NCI-H69 (cell line): Measurements from ENCODE around the gene TBXA2R.
A peak's percentile ranks its signal among the peaks of the same experiment; 100 is the strongest.
"Not testable (repeated sequence)": the region's sequence is repeated elsewhere in the genome, so short reads cannot be mapped to it uniquely, and the experiment has no call there.

Experiments used
- DNase-seq: peaks from one replicate; lab custom pipeline; 2025; lab: John Stamatoyannopoulos, UW

Gene TBXA2R

GRCh38 chr19:3606690-3607289, at the start of gene TBXA2R:
TSS of gene TBXA2R (minus strand) at chr19:3606875. CDS start at chr19:3600634, 6,241 bp downstream.
- peak; percentile 73 for DNase-seq

- peak; percentile 64 for DNase-seq
These were observed 49.5 kb upstream of the TBXA2R start for GRCh38 chr19:3656073-3656746.

GRCh38 chr19:3655402-3656072, 48.9 kb upstream of the TBXA2R start:
- DNase-seq = peak; percentile 85

- DNase-seq = peak; percentile 47
These were observed 47.3 kb upstream of the TBXA2R start for GRCh38 chr19:3653865-3654513.

GRCh38 chr19:3653081-3653795, 46.6 kb upstream of the TBXA2R start:
- DNase-seq = no peak

- no peak for DNase-seq
These were observed 45.7 kb upstream of the TBXA2R start for GRCh38 chr19:3652422-3652821.

GRCh38 chr19:3651684-3652083, 45.0 kb upstream of the TBXA2R start:
- DNase-seq = no peak

- DNase-seq = peak; percentile 35
These were observed 43.2 kb upstream of the TBXA2R start for GRCh38 chr19:3649888-3650287.

GRCh38 chr19:3648037-3648905, 41.6 kb upstream of the TBXA2R start:
- no peak for DNase-seq

GRCh38 chr19:3647102-3647501, 40.4 kb upstream of the TBXA2R start:
- not testable (repeated sequence) for DNase-seq

GRCh38 chr19:3646336-3647092, 39.8 kb upstream of the TBXA2R start:
- no peak for DNase-seq

GRCh38 chr19:3645726-3646125, 39.1 kb upstream of the TBXA2R start:
- no peak for DNase-seq

GRCh38 chr19:3645067-3645396, 38.4 kb upstream of the TBXA2R start:
- no peak for DNase-seq

- DNase-seq = peak; percentile 15
These were observed 37.8 kb upstream of the TBXA2R start for GRCh38 chr19:3644351-3645066.

GRCh38 chr19:3643674-3644313, 37.1 kb upstream of the TBXA2R start:
- no peak for DNase-seq

GRCh38 chr19:3642987-3643673, 36.5 kb upstream of the TBXA2R start:
- peak; percentile 99 for DNase-seq

GRCh38 chr19:3642296-3642695, 35.6 kb upstream of the TBXA2R start:
- DNase-seq = no peak

GRCh38 chr19:3641515-3642269, 35.0 kb upstream of the TBXA2R start:
- no peak for DNase-seq
